ENCODE results near the gene COPA.

The COPA gene

GRCh38 chr1:160326418-160326817, 16.6 kb downstream of the COPA start:
- Histone ChIP-seq H3K79me2 (ENCODE audit: low read length) (peaks cover 15% of the 10 kb centered on the region), H3K9me3 (replicated peaks; ENCODE audit: insufficient read depth, low read length) (no peaks in the 10 kb centered on the region)

GRCh38 chr1:160325252-160325651, 17.8 kb downstream of the COPA start:
- Histone ChIP-seq H3K36me3 (replicated peaks; ENCODE audit: insufficient read depth, low read length) (peaks cover 23% of the 10 kb centered on the region; the same call in 1 of the 2 replicates), H3K9me2 (replicated peaks; ENCODE audit: insufficient read depth, low read length) (no peaks in the 10 kb centered on the region), H4K20me1 (ENCODE audit: insufficient read depth, low read length) (no peaks in the 10 kb centered on the region), H3F3A (ENCODE audit: insufficient read depth, low read length) (no peaks in the 10 kb centered on the region), H3K79me2 (ENCODE audit: low read length) (peaks cover 27% of the 10 kb centered on the region), H3K27ac (ENCODE audit: low read length) (no peak overlapping the region), H3K27me3 (replicated peaks; ENCODE audit: insufficient read depth, low read length) (no peaks in the 10 kb centered on the region), H3K4me2 (ENCODE audit: low read depth, low read length) (no peak overlapping the region), H3K4me1 (ENCODE audit: low read length) (no peaks in the 10 kb centered on the region), H2AFZ (ENCODE audit: low read length) (no peak overlapping the region), H3K9me3 (replicated peaks; ENCODE audit: insufficient read depth, low read length) (no peaks in the 10 kb centered on the region), H3K4me3 (ENCODE audit: low read length) (no peak overlapping the region), H3K9ac (ENCODE audit: low read length) (no peak overlapping the region)
- no peak for DNase-seq
- TF ChIP-seq CTCF (IDR thresholded peaks at IDR 0.05; ENCODE audit: low read length): no peak
- TF ChIP-seq EZH2 (optimal IDR thresholded peaks at IDR 0.05; ENCODE audit: low read depth, low read length): no peak
- no peak for TF ChIP-seq EZH2phosphoT487 (IDR thresholded peaks at IDR 0.05; ENCODE audit: low read length)

More at GRCh38 chr1:160326418-160326817, 16.6 kb downstream of the COPA start:
- Histone ChIP-seq H2AFZ (ENCODE audit: low read length) (no peak overlapping the region), H3K27ac (ENCODE audit: low read length) (no peak overlapping the region), H3F3A (ENCODE audit: insufficient read depth, low read length) (no peaks in the 10 kb centered on the region), H3K36me3 (replicated peaks; ENCODE audit: insufficient read depth, low read length) (peaks cover 27% of the 10 kb centered on the region; the same call in 1 of the 2 replicates), H3K4me1 (ENCODE audit: low read length) (no peaks in the 10 kb centered on the region), H3K9me2 (replicated peaks; ENCODE audit: insufficient read depth, low read length) (no peaks in the 10 kb centered on the region), H3K4me3 (ENCODE audit: low read length) (no peak overlapping the region), H3K9ac (ENCODE audit: low read length) (no peak overlapping the region), H4K20me1 (ENCODE audit: insufficient read depth, low read length) (no peaks in the 10 kb centered on the region), H3K4me2 (ENCODE audit: low read depth, low read length) (no peak overlapping the region), H3K27me3 (replicated peaks; ENCODE audit: insufficient read depth, low read length) (no peaks in the 10 kb centered on the region)
- DNase-seq: no peak
- TF ChIP-seq EZH2phosphoT487 (IDR thresholded peaks at IDR 0.05; ENCODE audit: low read length) (no peak), CTCF (IDR thresholded peaks at IDR 0.05; ENCODE audit: low read length) (no peak), EZH2 (optimal IDR thresholded peaks at IDR 0.05; ENCODE audit: low read depth, low read length) (no peak)

GRCh38 chr1:160322831-160323230, 20.2 kb downstream of the COPA start:
- Histone ChIP-seq H3K36me3 (replicated peaks; ENCODE audit: insufficient read depth, low read length) (peaks cover 25% of the 10 kb centered on the region; the same call in 1 of the 2 replicates), H3K9me3 (replicated peaks; ENCODE audit: insufficient read depth, low read length) (no peaks in the 10 kb centered on the region), H2AFZ (ENCODE audit: low read length) (no peak overlapping the region), H3F3A (ENCODE audit: insufficient read depth, low read length) (no peaks in the 10 kb centered on the region), H3K27me3 (replicated peaks; ENCODE audit: insufficient read depth, low read length) (no peaks in the 10 kb centered on the region), H3K4me3 (ENCODE audit: low read length) (no peak overlapping the region), H3K79me2 (ENCODE audit: low read length) (peaks cover 40% of the 10 kb centered on the region), H4K20me1 (ENCODE audit: insufficient read depth, low read length) (no peaks in the 10 kb centered on the region), H3K9me2 (replicated peaks; ENCODE audit: insufficient read depth, low read length) (no peaks in the 10 kb centered on the region), H3K27ac (ENCODE audit: low read length) (no peak overlapping the region), H3K9ac (ENCODE audit: low read length) (no peak overlapping the region), H3K4me2 (ENCODE audit: low read depth, low read length) (no peak overlapping the region), H3K4me1 (ENCODE audit: low read length) (no peaks in the 10 kb centered on the region)
- TF ChIP-seq EZH2 (optimal IDR thresholded peaks at IDR 0.05; ENCODE audit: low read depth, low read length) (no peak), CTCF (IDR thresholded peaks at IDR 0.05; ENCODE audit: low read length) (no peak), EZH2phosphoT487 (IDR thresholded peaks at IDR 0.05; ENCODE audit: low read length) (no peak)
- DNase-seq: no peak

Data from MM.1S (cell line).